Thymus (tissue), 11 donors: ENCODE measurements around the gene TMEM108. TPM values are rescaled to one million over a fixed set of nuclear protein-coding genes. Genes with fewer than 3 reads are reported as not detected.

Experiments used
- DNase-seq, 9 donors: peaks; one replicate each; pipeline ENCODE4 v3.0.0-alpha.2; 2013; ENCODE audit warnings: low spot score in 9 of 9, low read depth in 6 of 9, missing footprints in 1 of 9
- H3K27ac ChIP-seq, 2 donors: one replicate each; pipeline ENCODE4 v1.5.1; 2013; ENCODE audit warnings: control low read depth in 1 of 2, low read depth in 1 of 2, low read length in 1 of 2, mild to moderate bottlenecking in 1 of 2, moderate library complexity in 1 of 2
- H3K27me3 ChIP-seq, 2 donors: one replicate each; pipeline ENCODE4 v1.5.1; 2013; ENCODE audit warnings: low read length in 1 of 2; ENCODE audit not compliant: control insufficient read depth in 2 of 2, insufficient read depth in 1 of 2
- H3K36me3 ChIP-seq, 2 donors: one replicate each; pipeline ENCODE4 v1.5.1; 2013; ENCODE audit warnings: low read length in 1 of 2, mild to moderate bottlenecking in 1 of 2, moderate library complexity in 1 of 2; ENCODE audit not compliant: control insufficient read depth in 2 of 2, insufficient read depth in 2 of 2
- H3K4me1 ChIP-seq, 2 donors: one replicate each; pipeline ENCODE4 v1.5.1; 2013; ENCODE audit warnings: low read length in 2 of 2; ENCODE audit not compliant: control insufficient read depth in 2 of 2, insufficient read depth in 2 of 2
- H3K4me3 ChIP-seq, 2 donors: one replicate each; pipeline ENCODE4 v1.5.1; 2013; ENCODE audit warnings: low read length in 2 of 2, control low read depth in 1 of 2, mild to moderate bottlenecking in 1 of 2
- H3K9me3 ChIP-seq, 2 donors: one replicate each; pipeline ENCODE4 v1.5.1; 2013; ENCODE audit warnings: low read length in 1 of 2, mild to moderate bottlenecking in 1 of 2; ENCODE audit not compliant: control insufficient read depth in 2 of 2, insufficient read depth in 1 of 2
- WGBS: extraction: QIAGEN DNeasy Blood & Tissue Kit; methylation state at CpG from one replicate; pipeline ENCODE4 v1.1.7; 2013; 5-methylcytosine and 5-hydroxymethylcytosine counted together
- polyA plus RNA-seq: library from polyadenylated mRNA; stranded (reverse); fragments of 200-250 nt; gene quantifications from one replicate; pipeline ENCODE4 v1.2.3, GENCODE V29; 2013
- total RNA-seq: library from RNA; stranded (reverse); fragments of 120-200 nt; gene quantifications from one replicate; pipeline ENCODE4 v1.2.4, GENCODE V29; 2013
- donor health status: healthy.

Gene TMEM108
- total and polyA plus RNA-seq, 2 donors = 0.33 to 0.50 TPM

- DNase-seq = no peak
- H3K36me3 ChIP-seq = no peaks in the 10 kb centered on the region
- 98% methylated on average over 4 of the region's 4 CpGs for WGBS
- H3K27me3 ChIP-seq = no peaks in the 10 kb centered on the region
- no peak overlapping the region for H3K27ac ChIP-seq
- H3K4me1 ChIP-seq = no peaks in the 10 kb centered on the region
- no peak overlapping the region for H3K4me3 ChIP-seq
- no peaks in the 10 kb centered on the region for H3K9me3 ChIP-seq
Measured at GRCh38 chr3:133361435-133361834, 323.2 kb downstream of the TMEM108 start.

DNA sequence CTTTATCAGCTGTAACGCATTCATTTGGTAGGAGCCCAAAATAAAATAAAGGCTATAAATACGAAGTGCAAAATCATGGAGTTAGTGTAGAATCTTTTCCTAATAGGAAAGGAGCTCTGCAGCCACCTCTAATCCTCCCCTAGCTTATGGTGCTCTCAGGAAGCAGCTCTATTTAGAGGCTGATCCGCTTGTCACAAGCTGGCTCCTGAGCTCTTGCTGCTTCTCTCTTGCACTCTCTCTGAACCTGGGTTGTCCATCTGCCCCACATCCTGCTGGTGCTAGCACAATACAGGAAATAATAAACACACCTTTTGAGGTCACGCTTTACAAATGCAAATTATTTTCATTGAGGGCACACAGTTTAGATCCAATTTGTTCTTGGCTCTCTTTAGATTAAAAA, 324.3 kb downstream of the TMEM108 start:
- no peaks in the 10 kb centered on the region for H3K9me3 ChIP-seq
- no peaks in the 10 kb centered on the region for H3K36me3 ChIP-seq
- H3K27ac ChIP-seq = no peak overlapping the region
- H3K4me1 ChIP-seq = no peaks in the 10 kb centered on the region
- whole genome bisulfite sequencing = 94% methylated on average over 4 of the region's 4 CpGs
- H3K27me3 ChIP-seq = no peaks in the 10 kb centered on the region
- H3K4me3 ChIP-seq = no peak overlapping the region
- DNase-seq = no peak

DNA sequence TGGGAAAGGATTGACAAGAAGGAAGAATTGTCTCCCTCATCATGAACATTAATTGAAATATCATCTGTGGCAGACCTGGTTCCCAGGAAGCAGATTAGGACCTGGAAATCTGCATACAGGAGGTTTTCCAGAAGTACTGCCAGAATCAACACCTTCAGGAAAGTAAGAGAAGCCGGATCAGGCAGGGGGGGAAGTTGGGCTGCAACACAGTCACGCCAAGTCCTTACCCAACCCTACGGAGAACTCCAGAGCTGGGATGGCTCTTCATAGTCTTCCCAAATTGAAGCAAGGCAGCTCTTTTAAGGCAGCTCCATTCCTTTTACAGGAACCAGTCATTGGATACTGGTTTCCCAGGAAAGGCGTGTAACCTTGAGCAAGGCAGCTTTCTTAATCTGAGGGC, 326.5 kb downstream of the TMEM108 start:
- no peak overlapping the region for H3K4me3 ChIP-seq
- no peaks in the 10 kb centered on the region for H3K4me1 ChIP-seq
- DNase-seq = no peak
- H3K27me3 ChIP-seq = no peaks in the 10 kb centered on the region
- 98% methylated on average over 4 of the region's 4 CpGs for WGBS
- no peaks in the 10 kb centered on the region for H3K9me3 ChIP-seq
- H3K27ac ChIP-seq = no peak overlapping the region
- no peaks in the 10 kb centered on the region for H3K36me3 ChIP-seq

GRCh38 chr3:133366921-133367320, 328.7 kb downstream of the TMEM108 start:
- Histone ChIP-seq H3K4me3 (no peak overlapping the region), H3K9me3 (no peaks in the 10 kb centered on the region), H3K36me3 (no peaks in the 10 kb centered on the region), H3K27ac (no peak overlapping the region), H3K27me3 (no peaks in the 10 kb centered on the region), H3K4me1 (no peaks in the 10 kb centered on the region)
- WGBS = 97% methylated on average over 2 of the region's 2 CpGs
- DNase-seq = no peak

- DNase-seq = no peak
- Histone ChIP-seq H3K36me3 (no peaks in the 10 kb centered on the region), H3K4me1 (no peaks in the 10 kb centered on the region), H3K4me3 (no peak overlapping the region), H3K9me3 (no peaks in the 10 kb centered on the region), H3K27ac (no peak overlapping the region), H3K27me3 (no peaks in the 10 kb centered on the region)
- 97% methylated on average over 3 of the region's 3 CpGs for WGBS
Measured at GRCh38 chr3:133367403-133367802, 329.2 kb downstream of the TMEM108 start.

- whole genome bisulfite sequencing = 86% methylated on average over 1 of the region's 1 CpG
- no peaks in the 10 kb centered on the region for H3K4me1 ChIP-seq
- DNase-seq = no peak
- no peak overlapping the region for H3K27ac ChIP-seq
- H3K36me3 ChIP-seq = no peaks in the 10 kb centered on the region
- H3K27me3 ChIP-seq = no peaks in the 10 kb centered on the region
- no peaks in the 10 kb centered on the region for H3K9me3 ChIP-seq
- H3K4me3 ChIP-seq = no peak overlapping the region
Measured at GRCh38 chr3:133367956-133368355, 329.8 kb downstream of the TMEM108 start.

DNA sequence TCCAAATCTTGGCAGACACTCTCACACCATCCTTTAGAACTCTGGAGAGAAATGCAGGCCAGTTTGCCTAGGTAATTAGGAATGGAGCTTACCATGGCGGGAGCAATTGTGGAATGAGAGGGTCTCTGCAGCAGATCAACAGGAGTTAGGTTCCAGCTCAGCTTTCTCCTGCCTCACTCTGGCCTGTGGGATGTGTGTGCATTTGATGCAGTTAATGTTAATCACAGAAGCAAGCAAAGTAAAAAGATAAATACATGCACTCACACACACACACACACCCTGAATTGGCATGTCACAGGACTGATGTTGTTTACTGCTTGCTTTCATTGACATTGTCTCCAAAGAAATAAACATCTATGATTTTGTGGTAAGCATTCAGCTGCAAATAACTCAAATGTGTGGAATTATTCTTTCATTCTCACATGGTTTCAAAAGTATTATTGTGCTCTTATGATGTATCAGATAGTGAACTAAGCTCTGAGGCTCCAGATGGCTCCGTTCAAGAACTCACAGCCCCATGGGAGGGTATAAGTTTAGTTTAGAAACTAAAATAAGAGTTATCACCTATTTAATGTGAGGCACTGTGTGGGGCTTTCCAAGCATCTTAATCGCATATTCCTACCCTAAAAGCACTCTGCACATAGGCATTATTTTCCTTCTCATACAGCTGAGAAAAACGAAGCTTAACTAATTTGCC, 330.3 kb downstream of the TMEM108 start:
- no peaks in the 10 kb centered on the region for H3K36me3 ChIP-seq
- DNase-seq = no peak
- 63% methylated on average over 4 of the region's 4 CpGs for WGBS
- H3K9me3 ChIP-seq = no peaks in the 10 kb centered on the region
- H3K27me3 ChIP-seq = no peaks in the 10 kb centered on the region
- H3K27ac ChIP-seq = no peak overlapping the region
- no peaks in the 10 kb centered on the region for H3K4me1 ChIP-seq
- H3K4me3 ChIP-seq = no peak overlapping the region

- no peaks in the 10 kb centered on the region for H3K27me3 ChIP-seq
- H3K4me3 ChIP-seq = no peak overlapping the region
- H3K27ac ChIP-seq = no peak overlapping the region
- no peaks in the 10 kb centered on the region for H3K9me3 ChIP-seq
- no peak for DNase-seq
- no peaks in the 10 kb centered on the region for H3K36me3 ChIP-seq
- 96% methylated on average over 9 of the region's 9 CpGs for WGBS
- H3K4me1 ChIP-seq = no peaks in the 10 kb centered on the region
Measured at GRCh38 chr3:133369068-133369440, 330.9 kb downstream of the TMEM108 start.

DNA sequence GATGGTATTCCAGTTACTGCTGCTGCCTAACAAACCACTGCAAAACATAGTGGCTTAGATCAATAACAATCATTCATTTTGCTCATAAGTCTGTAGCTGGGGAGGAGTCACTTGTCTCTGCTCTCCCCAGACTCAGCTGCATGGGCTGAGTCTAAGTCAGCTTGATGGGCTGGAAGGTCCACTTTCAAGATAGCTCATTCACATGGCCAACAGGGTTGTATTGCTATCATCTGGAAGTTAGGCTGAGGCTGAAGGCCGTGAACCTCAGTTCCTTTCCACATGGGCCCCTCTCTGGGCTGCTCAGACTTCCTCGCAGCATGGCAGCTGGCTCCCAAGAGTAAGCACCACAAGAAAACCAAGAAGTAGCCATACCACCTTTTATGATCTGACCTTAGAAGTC, 333.0 kb downstream of the TMEM108 start:
- H3K9me3 ChIP-seq = no peaks in the 10 kb centered on the region
- no peak overlapping the region for H3K27ac ChIP-seq
- WGBS = 96% methylated on average over 2 of the region's 2 CpGs
- H3K27me3 ChIP-seq = no peaks in the 10 kb centered on the region
- H3K4me3 ChIP-seq = no peak overlapping the region
- no peak for DNase-seq
- H3K36me3 ChIP-seq = no peaks in the 10 kb centered on the region
- no peaks in the 10 kb centered on the region for H3K4me1 ChIP-seq
